Right atrium auricular region (tissue), 2 donors: ENCODE measurements around the gene BCAR3. TPM values are rescaled to one million over a fixed set of nuclear protein-coding genes. Genes with fewer than 3 reads are reported as not detected.
"Not testable (repeated sequence)": the region's sequence is repeated elsewhere in the genome, so short reads cannot be mapped to it uniquely, and the experiment has no call there.

Experiments
- DNase-seq: peaks from one replicate; pipeline ENCODE4 v3.0.0-alpha.2; 2019; ENCODE audit warnings: low spot score
- H3K27ac ChIP-seq, 2 donors: fragments of 200-600 bp; sonication (generic); 1 replicate in 1 of 2; 2 replicates in 1 of 2; pipeline ENCODE4 v1.5.1; 2016 to 2019
- H3K27me3 ChIP-seq, 2 donors: fragments of 200-600 bp; sonication (generic); one replicate each; pipeline versions ENCODE4 v1.5.1 to v1.6.0; 2017 to 2019
- H3K36me3 ChIP-seq: fragments of 200-600 bp; sonication (generic); one replicate; pipeline ENCODE4 v1.5.1; 2016
- H3K4me1 ChIP-seq, 2 donors: fragments of 200-600 bp; sonication (generic); one replicate each; pipeline versions ENCODE4 v1.5.1 to v1.6.0; 2017 to 2019
- H3K4me3 ChIP-seq, 2 donors: fragments of 200-600 bp; sonication (generic); 1 replicate in 1 of 2; 2 replicates in 1 of 2; pipeline ENCODE4 v1.5.1; 2017 to 2019; ENCODE audit warnings: mild to moderate bottlenecking in 1 of 2, moderate library complexity in 1 of 2
- H3K9me3 ChIP-seq, 2 donors: fragments of 200-600 bp; sonication (generic); one replicate each; pipeline ENCODE4 v1.5.1; 2019
- total RNA-seq, 2 donors: library from RNA; depleted of rRNA; stranded (reverse); fragments of >200 nt; gene quantifications; one replicate each; pipeline ENCODE4 v1.1.0, GENCODE V29; 2016
- TF ChIP-seq, protein P1 (sequence below), 2 donors: fragments of 200-600 bp; sonication (generic); IDR thresholded peaks; one replicate each; pipeline ENCODE4 v1.5.1; 2019; ENCODE audit warnings: antibody characterized with exemption in 2 of 2

The BCAR3 gene
- total RNA-seq, 2 donors from 2014 or later: 12.7 to 19.3 TPM

DNA sequence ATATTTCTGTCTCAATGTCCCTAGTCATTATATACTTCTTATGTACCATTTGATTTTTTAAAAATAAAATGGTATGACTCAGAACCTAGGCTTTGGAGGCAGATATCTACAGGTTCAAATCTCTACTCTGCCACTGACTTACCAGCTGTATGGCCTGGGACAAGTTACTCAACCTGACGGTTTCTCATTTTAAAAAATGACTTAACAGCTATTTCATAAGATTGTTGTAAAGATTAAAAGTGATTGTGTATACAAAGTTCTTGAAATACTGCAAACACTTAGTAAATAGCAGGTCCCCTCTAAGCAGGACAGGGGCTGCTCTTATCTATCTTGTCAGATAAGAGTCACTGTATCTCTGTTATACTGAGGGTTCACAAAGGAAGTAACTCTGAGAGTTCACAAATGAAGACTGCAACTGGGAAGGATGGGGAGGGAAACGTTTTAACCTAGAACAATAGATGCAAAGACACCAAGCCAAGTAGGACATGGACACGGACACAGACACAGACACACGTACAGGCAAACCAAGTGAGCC is 2.6 kb downstream of the BCAR3 start:
- no peak for DNase-seq
- H3K4me1 ChIP-seq: peaks cover 0 to 52% of the 10 kb centered on the region in 2 donors
- no peak overlapping the region for H3K4me3 ChIP-seq
- H3K27ac ChIP-seq: peak overlapping the region; percentile 87 to 88
- TF ChIP-seq, protein P1, sequence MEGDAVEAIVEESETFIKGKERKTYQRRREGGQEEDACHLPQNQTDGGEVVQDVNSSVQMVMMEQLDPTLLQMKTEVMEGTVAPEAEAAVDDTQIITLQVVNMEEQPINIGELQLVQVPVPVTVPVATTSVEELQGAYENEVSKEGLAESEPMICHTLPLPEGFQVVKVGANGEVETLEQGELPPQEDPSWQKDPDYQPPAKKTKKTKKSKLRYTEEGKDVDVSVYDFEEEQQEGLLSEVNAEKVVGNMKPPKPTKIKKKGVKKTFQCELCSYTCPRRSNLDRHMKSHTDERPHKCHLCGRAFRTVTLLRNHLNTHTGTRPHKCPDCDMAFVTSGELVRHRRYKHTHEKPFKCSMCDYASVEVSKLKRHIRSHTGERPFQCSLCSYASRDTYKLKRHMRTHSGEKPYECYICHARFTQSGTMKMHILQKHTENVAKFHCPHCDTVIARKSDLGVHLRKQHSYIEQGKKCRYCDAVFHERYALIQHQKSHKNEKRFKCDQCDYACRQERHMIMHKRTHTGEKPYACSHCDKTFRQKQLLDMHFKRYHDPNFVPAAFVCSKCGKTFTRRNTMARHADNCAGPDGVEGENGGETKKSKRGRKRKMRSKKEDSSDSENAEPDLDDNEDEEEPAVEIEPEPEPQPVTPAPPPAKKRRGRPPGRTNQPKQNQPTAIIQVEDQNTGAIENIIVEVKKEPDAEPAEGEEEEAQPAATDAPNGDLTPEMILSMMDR (IDR thresholded peaks at IDR 0.05): no peak
- no peaks in the 10 kb centered on the region for H3K27me3 ChIP-seq
- no peaks in the 10 kb centered on the region for H3K9me3 ChIP-seq
- H3K36me3 ChIP-seq: no peaks in the 10 kb centered on the region

DNA sequence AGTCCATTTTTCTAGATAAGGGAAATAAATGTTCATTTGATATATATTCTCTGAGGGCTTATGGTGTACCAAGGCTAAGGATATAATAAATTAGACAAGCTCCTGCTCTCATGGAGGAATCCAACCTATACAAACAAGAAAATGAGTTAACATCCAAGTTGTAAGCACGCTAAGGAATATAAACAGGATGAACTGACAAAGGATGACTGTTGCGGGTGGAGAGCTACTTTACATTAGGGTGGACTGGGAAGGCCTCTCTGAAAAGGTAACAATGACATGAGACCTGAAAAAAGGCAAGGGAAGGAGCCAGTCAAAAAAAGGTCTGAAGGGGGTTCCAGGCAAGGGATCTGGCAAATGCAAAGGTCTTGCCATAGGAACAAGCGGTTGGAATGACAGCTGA is 3.1 kb downstream of the BCAR3 start:
- Histone ChIP-seq H3K4me1 (peaks cover 0 to 57% of the 10 kb centered on the region in 2 donors), H3K4me3 (no peak overlapping the region), H3K36me3 (no peaks in the 10 kb centered on the region), H3K27ac (no peak overlapping the region), H3K9me3 (no peaks in the 10 kb centered on the region), H3K27me3 (no peaks in the 10 kb centered on the region)
- TF ChIP-seq, protein P1 (IDR thresholded peaks at IDR 0.05): no peak
- DNase-seq: no peak

DNA sequence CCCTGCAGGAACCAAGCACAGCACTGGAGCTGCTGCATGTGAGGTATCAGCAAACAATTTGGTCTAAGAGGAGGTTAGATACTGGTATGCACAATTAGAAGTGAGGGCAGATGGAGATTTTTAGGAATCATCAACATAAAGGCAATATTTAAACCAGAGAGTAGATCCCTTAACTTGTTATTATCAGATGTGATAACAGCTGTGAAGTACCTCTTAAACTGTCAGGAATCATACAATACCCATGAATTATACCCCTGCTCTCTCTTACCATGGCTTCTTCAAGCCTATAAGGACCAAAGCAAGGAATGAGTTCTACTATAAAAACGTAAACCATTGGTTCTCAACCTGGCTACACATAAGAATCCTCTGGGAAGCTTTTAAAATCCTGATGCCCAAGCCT is 3.9 kb downstream of the BCAR3 start:
- no peaks in the 10 kb centered on the region for H3K27me3 ChIP-seq
- TF ChIP-seq, protein P1 (IDR thresholded peaks at IDR 0.05): no peak
- no peaks in the 10 kb centered on the region for H3K36me3 ChIP-seq
- no peak overlapping the region for H3K27ac ChIP-seq
- peaks cover 0 to 64% of the 10 kb centered on the region in 2 donors for H3K4me1 ChIP-seq
- DNase-seq: no peak
- H3K4me3 ChIP-seq: no peak overlapping the region
- no peaks in the 10 kb centered on the region for H3K9me3 ChIP-seq

DNA sequence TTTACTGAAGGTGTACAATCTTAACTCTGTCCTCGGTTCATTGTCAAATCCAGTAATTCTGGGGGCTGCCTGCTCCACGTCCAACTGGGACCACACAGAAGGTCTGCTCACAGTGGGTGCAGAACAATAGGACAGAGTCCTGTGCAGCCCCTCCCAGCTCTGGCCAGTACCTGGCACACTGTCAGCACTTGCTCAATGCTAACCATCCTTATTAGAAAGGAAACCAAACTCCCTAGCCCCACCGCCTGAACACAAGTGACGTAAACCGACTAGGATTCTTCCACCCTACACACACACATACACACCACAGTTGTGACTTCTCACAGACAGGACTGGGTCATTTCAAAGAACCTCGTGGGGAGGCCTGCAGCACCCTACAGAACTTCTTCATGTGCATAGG is 5.2 kb downstream of the BCAR3 start:
- Histone ChIP-seq H3K36me3 (no peaks in the 10 kb centered on the region), H3K4me3 (no peak overlapping the region), H3K27me3 (no peaks in the 10 kb centered on the region), H3K4me1 (peaks cover 0 to 77% of the 10 kb centered on the region in 2 donors), H3K27ac (peak overlapping the region; percentile 17 to 30), H3K9me3 (no peaks in the 10 kb centered on the region)
- no peak for DNase-seq
- TF ChIP-seq, protein P1 (IDR thresholded peaks at IDR 0.05): no peak

DNA sequence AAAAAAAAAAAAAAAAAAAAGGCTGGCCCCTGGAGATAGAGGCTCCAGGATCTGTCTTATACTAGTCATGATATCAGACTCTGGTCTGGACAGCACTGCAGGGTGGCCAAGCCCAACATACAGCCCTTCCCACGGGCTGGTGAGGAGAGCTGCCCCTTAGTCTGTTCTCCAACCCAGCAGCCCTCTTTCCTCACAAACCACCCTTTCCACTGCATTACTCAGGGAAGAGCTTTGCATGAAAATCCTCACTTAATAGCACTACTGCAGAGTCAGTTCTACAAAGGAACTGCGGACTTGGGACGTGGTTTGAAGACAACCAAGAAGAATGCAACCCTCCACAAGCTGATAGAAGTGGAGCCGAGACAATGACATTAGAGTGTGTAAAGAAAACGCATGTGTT is 5.7 kb downstream of the BCAR3 start:
- TF ChIP-seq, protein P1 (IDR thresholded peaks at IDR 0.05): no peak
- Histone ChIP-seq H3K36me3 (no peaks in the 10 kb centered on the region), H3K4me3 (no peak overlapping the region), H3K27me3 (no peaks in the 10 kb centered on the region), H3K27ac (peak overlapping the region in 1 of 2 donors; percentile 30), H3K4me1 (peaks cover 0 to 82% of the 10 kb centered on the region in 2 donors), H3K9me3 (no peaks in the 10 kb centered on the region)
- no peak for DNase-seq

DNA sequence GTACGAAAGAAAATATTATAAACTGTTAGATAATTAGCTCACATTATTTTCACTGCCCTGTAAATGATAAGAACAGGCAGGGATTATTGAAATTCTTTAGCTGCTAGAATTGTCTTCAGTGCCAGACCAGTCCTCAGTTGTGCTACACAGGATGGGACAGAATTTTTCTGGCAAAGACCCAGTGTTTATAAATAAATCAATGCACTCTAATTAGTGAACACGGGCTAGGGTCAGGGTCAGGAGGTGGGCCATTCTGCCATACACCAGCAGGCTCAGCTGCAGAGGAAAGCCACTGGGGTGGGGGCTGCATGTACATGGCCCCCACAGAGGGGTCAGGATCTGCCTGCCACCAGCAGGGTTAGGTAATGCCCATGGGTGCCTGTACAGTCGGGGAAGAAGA is 6.4 kb downstream of the BCAR3 start:
- H3K36me3 ChIP-seq: no peaks in the 10 kb centered on the region
- H3K27me3 ChIP-seq: no peaks in the 10 kb centered on the region
- DNase-seq: no peak
- H3K4me1 ChIP-seq: peaks cover 0 to 87% of the 10 kb centered on the region in 2 donors
- H3K9me3 ChIP-seq: no peaks in the 10 kb centered on the region
- H3K27ac ChIP-seq: no peak overlapping the region
- no peak overlapping the region for H3K4me3 ChIP-seq
- TF ChIP-seq, protein P1 (IDR thresholded peaks at IDR 0.05): no peak

DNA sequence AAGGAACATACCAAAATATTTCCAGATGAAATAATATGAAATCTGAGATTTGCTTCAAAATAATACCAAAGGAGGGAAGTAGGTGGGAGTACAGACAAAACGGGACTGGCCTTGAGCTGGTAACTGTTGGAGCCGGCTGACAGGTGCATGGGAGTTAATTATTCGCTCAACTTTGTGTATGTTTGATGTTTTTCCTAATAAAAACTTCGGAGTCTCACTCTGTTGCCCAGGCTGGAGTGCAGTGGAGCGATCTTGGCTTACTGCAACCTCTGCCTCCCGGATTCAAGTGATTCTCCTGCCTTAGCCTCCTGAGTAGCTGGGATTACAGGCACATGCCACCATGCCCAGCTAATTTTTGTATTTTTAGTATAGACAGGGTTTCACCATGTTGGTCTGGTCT is 7.6 kb downstream of the BCAR3 start:
- not testable (repeated sequence) for H3K36me3 ChIP-seq, H3K27me3 ChIP-seq, H3K9me3 ChIP-seq, DNase-seq, H3K4me3 ChIP-seq
- H3K4me1 ChIP-seq: peaks cover 0 to 87% of the 10 kb centered on the region in 2 donors
- peak overlapping the region in 1 of 2 donors; percentile 6 for H3K27ac ChIP-seq
